ENCODE results near the gene TEX14.
"Not testable (repeated sequence)": the region's sequence is repeated elsewhere in the genome, so short reads cannot be mapped to it uniquely, and the experiment has no call there.

TEX14 gene

GRCh38 chr17:58661499-58661898 is 30.3 kb downstream of the TEX14 start:
- Histone ChIP-seq H4K8ac (ENCODE audit: low read depth, low read length) (no peak overlapping the region), H2BK15ac (ENCODE audit: low read length) (no peak overlapping the region), H3K4me3 (ENCODE audit: low read length in 2 of 2) (no peak overlapping the region), H2AK5ac (ENCODE audit: low read depth, low read length) (no peak overlapping the region), H3K9me3 (replicated peaks in 1 of 2; ENCODE audit: control insufficient read depth in 2 of 2, insufficient read depth in 1 of 2, low read depth in 1 of 2, low read length in 2 of 2) (no peaks in the 10 kb centered on the region), H3K27me3 (ENCODE audit: control insufficient read depth in 3 of 3, insufficient read depth in 3 of 3, low read depth in 1 of 3, low read length in 3 of 3) (no peaks in the 10 kb centered on the region), H3K36me3 (replicated peaks in 1 of 2; ENCODE audit: control insufficient read depth in 2 of 2, insufficient read depth in 2 of 2, low read length in 2 of 2) (no peaks in the 10 kb centered on the region), H2BK5ac (ENCODE audit: low read length) (no peak overlapping the region), H3K79me1 (ENCODE audit: low read depth, low read length) (no peaks in the 10 kb centered on the region), H3K4ac (ENCODE audit: low read length) (no peak overlapping the region), H4K91ac (ENCODE audit: low read depth, low read length, poor library complexity) (no peak overlapping the region), H3K18ac (ENCODE audit: low read length) (no peak overlapping the region), H3K23ac (ENCODE audit: low read depth, low read length, poor library complexity) (no peak overlapping the region), H3K27ac (replicated peaks; ENCODE audit: low read length) (no peak overlapping the region), H2BK120ac (ENCODE audit: low read depth, low read length) (no peak overlapping the region), H3K14ac (ENCODE audit: low read length) (no peak overlapping the region), H2AFZ (ENCODE audit: low read length) (peak overlapping the region; percentile 49), H2BK12ac (ENCODE audit: low read length) (no peak overlapping the region), H3K4me2 (ENCODE audit: insufficient read depth, low read length, poor library complexity, severe bottlenecking) (no peak overlapping the region), H3K9ac (ENCODE audit: low read depth, low read length, poor library complexity) (no peak overlapping the region), H3K4me1 (ENCODE audit: control insufficient read depth in 2 of 2, insufficient read depth in 1 of 2, low read depth in 1 of 2, low read length in 2 of 2) (peaks cover 0 to 3% of the 10 kb centered on the region in 2 donors)
- DNase-seq (ENCODE audit: low spot score) = no peak
- WGBS, 2 donors (ENCODE audit: extremely low coverage in 2 of 2, insufficient read length in 2 of 2, insufficient replicate concordance in 1 of 2) = no CpG with 5 or more reads among the region's 26 CpGs

- WGBS, 2 donors (ENCODE audit: extremely low coverage in 2 of 2, insufficient read length in 2 of 2, insufficient replicate concordance in 1 of 2) = no CpG with 5 or more reads among the region's 4 CpGs
- no peak overlapping the region for H3K4ac ChIP-seq (ENCODE audit: low read length)
- H3K9ac ChIP-seq (ENCODE audit: low read depth, low read length, poor library complexity) = no peak overlapping the region
- H4K91ac ChIP-seq (ENCODE audit: low read depth, low read length, poor library complexity) = no peak overlapping the region
- H3K27me3 ChIP-seq (ENCODE audit: control insufficient read depth in 3 of 3, insufficient read depth in 3 of 3, low read depth in 1 of 3, low read length in 3 of 3) = no peaks in the 10 kb centered on the region
- peaks cover 0 to 3% of the 10 kb centered on the region in 2 donors for H3K4me1 ChIP-seq (ENCODE audit: control insufficient read depth in 2 of 2, insufficient read depth in 1 of 2, low read depth in 1 of 2, low read length in 2 of 2)
- H3K18ac ChIP-seq (ENCODE audit: low read length) = no peak overlapping the region
- no peak overlapping the region for H3K4me2 ChIP-seq (ENCODE audit: insufficient read depth, low read length, poor library complexity, severe bottlenecking)
- H2BK5ac ChIP-seq (ENCODE audit: low read length) = no peak overlapping the region
- no peak overlapping the region for H4K8ac ChIP-seq (ENCODE audit: low read depth, low read length)
- H2AFZ ChIP-seq (ENCODE audit: low read length) = no peak overlapping the region
- H2BK120ac ChIP-seq (ENCODE audit: low read depth, low read length) = no peak overlapping the region
- H2AK5ac ChIP-seq (ENCODE audit: low read depth, low read length) = no peak overlapping the region
- H3K9me3 ChIP-seq (replicated peaks in 1 of 2; ENCODE audit: control insufficient read depth in 2 of 2, insufficient read depth in 1 of 2, low read depth in 1 of 2, low read length in 2 of 2) = no peaks in the 10 kb centered on the region
- no peak overlapping the region for H3K4me3 ChIP-seq (ENCODE audit: low read length in 2 of 2)
- H3K79me1 ChIP-seq (ENCODE audit: low read depth, low read length) = no peaks in the 10 kb centered on the region
- H3K27ac ChIP-seq (replicated peaks; ENCODE audit: low read length) = no peak overlapping the region
- H2BK15ac ChIP-seq (ENCODE audit: low read length) = no peak overlapping the region
- H3K36me3 ChIP-seq (replicated peaks in 1 of 2; ENCODE audit: control insufficient read depth in 2 of 2, insufficient read depth in 2 of 2, low read length in 2 of 2) = no peaks in the 10 kb centered on the region
- no peak overlapping the region for H3K14ac ChIP-seq (ENCODE audit: low read length)
- H2BK12ac ChIP-seq (ENCODE audit: low read length) = no peak overlapping the region
- H3K23ac ChIP-seq (ENCODE audit: low read depth, low read length, poor library complexity) = no peak overlapping the region
- DNase-seq (ENCODE audit: low spot score) = no peak
These were observed 31.2 kb downstream of the TEX14 start for GRCh38 chr17:58660621-58661020.

GRCh38 chr17:58659714-58660084 is 32.1 kb downstream of the TEX14 start:
- not testable (repeated sequence) for H2BK120ac ChIP-seq (ENCODE audit: low read depth, low read length); H3K14ac ChIP-seq (ENCODE audit: low read length); H3K9me3 ChIP-seq (replicated peaks in 1 of 2; ENCODE audit: control insufficient read depth in 2 of 2, insufficient read depth in 1 of 2, low read depth in 1 of 2, low read length in 2 of 2); H4K91ac ChIP-seq (ENCODE audit: low read depth, low read length, poor library complexity); H2BK15ac ChIP-seq (ENCODE audit: low read length); H3K27ac ChIP-seq (replicated peaks; ENCODE audit: low read length); H3K27me3 ChIP-seq (ENCODE audit: control insufficient read depth in 3 of 3, insufficient read depth in 3 of 3, low read depth in 1 of 3, low read length in 3 of 3); H3K4me1 ChIP-seq (ENCODE audit: control insufficient read depth in 2 of 2, insufficient read depth in 1 of 2, low read depth in 1 of 2, low read length in 2 of 2); H4K8ac ChIP-seq (ENCODE audit: low read depth, low read length); DNase-seq (ENCODE audit: low spot score); H3K36me3 ChIP-seq (replicated peaks in 1 of 2; ENCODE audit: control insufficient read depth in 2 of 2, insufficient read depth in 2 of 2, low read length in 2 of 2); H3K4ac ChIP-seq (ENCODE audit: low read length); H2BK5ac ChIP-seq (ENCODE audit: low read length); H3K79me1 ChIP-seq (ENCODE audit: low read depth, low read length); H3K23ac ChIP-seq (ENCODE audit: low read depth, low read length, poor library complexity); H3K18ac ChIP-seq (ENCODE audit: low read length); H2AK5ac ChIP-seq (ENCODE audit: low read depth, low read length); H3K9ac ChIP-seq (ENCODE audit: low read depth, low read length, poor library complexity); H2BK12ac ChIP-seq (ENCODE audit: low read length)
- H2AFZ ChIP-seq (ENCODE audit: low read length) = peak overlapping the region; percentile 63
- peak overlapping the region; percentile 34 for H3K4me2 ChIP-seq (ENCODE audit: insufficient read depth, low read length, poor library complexity, severe bottlenecking)
- H3K4me3 ChIP-seq (ENCODE audit: low read length in 2 of 2) = peak overlapping the region in 1 of 2 donors; percentile 37
- WGBS, 2 donors (ENCODE audit: extremely low coverage in 2 of 2, insufficient read length in 2 of 2, insufficient replicate concordance in 1 of 2) = no CpG with 5 or more reads among the region's 9 CpGs

- no CpG with 5 or more reads among the region's 38 CpGs for WGBS, 2 donors (ENCODE audit: extremely low coverage in 2 of 2, insufficient read length in 2 of 2, insufficient replicate concordance in 1 of 2)
- H3K18ac ChIP-seq (ENCODE audit: low read length) = no peak overlapping the region
- peaks cover 0 to 3% of the 10 kb centered on the region in 2 donors for H3K4me1 ChIP-seq (ENCODE audit: control insufficient read depth in 2 of 2, insufficient read depth in 1 of 2, low read depth in 1 of 2, low read length in 2 of 2)
- H2BK15ac ChIP-seq (ENCODE audit: low read length) = no peak overlapping the region
- no peak overlapping the region for H4K91ac ChIP-seq (ENCODE audit: low read depth, low read length, poor library complexity)
- H3K9me3 ChIP-seq (replicated peaks in 1 of 2; ENCODE audit: control insufficient read depth in 2 of 2, insufficient read depth in 1 of 2, low read depth in 1 of 2, low read length in 2 of 2) = no peaks in the 10 kb centered on the region
- H3K4ac ChIP-seq (ENCODE audit: low read length) = no peak overlapping the region
- peak overlapping the region; percentile 51 for H3K27ac ChIP-seq (replicated peaks; ENCODE audit: low read length)
- H3K79me1 ChIP-seq (ENCODE audit: low read depth, low read length) = no peaks in the 10 kb centered on the region
- H3K9ac ChIP-seq (ENCODE audit: low read depth, low read length, poor library complexity) = no peak overlapping the region
- peak; percentile 80 for DNase-seq (ENCODE audit: low spot score)
- H2BK120ac ChIP-seq (ENCODE audit: low read depth, low read length) = no peak overlapping the region
- H3K4me2 ChIP-seq (ENCODE audit: insufficient read depth, low read length, poor library complexity, severe bottlenecking) = peak overlapping the region; percentile 34
- H3K14ac ChIP-seq (ENCODE audit: low read length) = no peak overlapping the region
- H2BK12ac ChIP-seq (ENCODE audit: low read length) = no peak overlapping the region
- no peaks in the 10 kb centered on the region for H3K36me3 ChIP-seq (replicated peaks in 1 of 2; ENCODE audit: control insufficient read depth in 2 of 2, insufficient read depth in 2 of 2, low read length in 2 of 2)
- no peak overlapping the region for H2BK5ac ChIP-seq (ENCODE audit: low read length)
- no peak overlapping the region for H4K8ac ChIP-seq (ENCODE audit: low read depth, low read length)
- H3K23ac ChIP-seq (ENCODE audit: low read depth, low read length, poor library complexity) = peak overlapping the region; percentile 97
- peak overlapping the region; percentile 63 for H2AFZ ChIP-seq (ENCODE audit: low read length)
- peak overlapping the region in 1 of 2 donors; percentile 37 for H3K4me3 ChIP-seq (ENCODE audit: low read length in 2 of 2)
- H2AK5ac ChIP-seq (ENCODE audit: low read depth, low read length) = no peak overlapping the region
- no peaks in the 10 kb centered on the region for H3K27me3 ChIP-seq (ENCODE audit: control insufficient read depth in 3 of 3, insufficient read depth in 3 of 3, low read depth in 1 of 3, low read length in 3 of 3)
These were observed 32.8 kb downstream of the TEX14 start for GRCh38 chr17:58658804-58659713.

Data from neuronal stem cell (in vitro differentiated cells).